Measurements from ENCODE around the gene NAALADL2.

GRCh38 chr3:174951498-174952005 lies 92.4 kb downstream of the NAALADL2 start:
- TF ChIP-seq, protein P1, sequence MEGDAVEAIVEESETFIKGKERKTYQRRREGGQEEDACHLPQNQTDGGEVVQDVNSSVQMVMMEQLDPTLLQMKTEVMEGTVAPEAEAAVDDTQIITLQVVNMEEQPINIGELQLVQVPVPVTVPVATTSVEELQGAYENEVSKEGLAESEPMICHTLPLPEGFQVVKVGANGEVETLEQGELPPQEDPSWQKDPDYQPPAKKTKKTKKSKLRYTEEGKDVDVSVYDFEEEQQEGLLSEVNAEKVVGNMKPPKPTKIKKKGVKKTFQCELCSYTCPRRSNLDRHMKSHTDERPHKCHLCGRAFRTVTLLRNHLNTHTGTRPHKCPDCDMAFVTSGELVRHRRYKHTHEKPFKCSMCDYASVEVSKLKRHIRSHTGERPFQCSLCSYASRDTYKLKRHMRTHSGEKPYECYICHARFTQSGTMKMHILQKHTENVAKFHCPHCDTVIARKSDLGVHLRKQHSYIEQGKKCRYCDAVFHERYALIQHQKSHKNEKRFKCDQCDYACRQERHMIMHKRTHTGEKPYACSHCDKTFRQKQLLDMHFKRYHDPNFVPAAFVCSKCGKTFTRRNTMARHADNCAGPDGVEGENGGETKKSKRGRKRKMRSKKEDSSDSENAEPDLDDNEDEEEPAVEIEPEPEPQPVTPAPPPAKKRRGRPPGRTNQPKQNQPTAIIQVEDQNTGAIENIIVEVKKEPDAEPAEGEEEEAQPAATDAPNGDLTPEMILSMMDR (IDR thresholded peaks at IDR 0.05; ENCODE audit: borderline replicate concordance, extremely low read depth, low read length, poor library complexity, severe bottlenecking), result no peak
- no peak for TF ChIP-seq EZH2 (IDR thresholded peaks at IDR 0.05; ENCODE audit: borderline replicate concordance, low read depth, low read length, severe bottlenecking)

All from DND-41 (cell line).